ENCODE data around the gene CPXM2. TPM values are rescaled to one million over a fixed set of nuclear protein-coding genes. Genes with fewer than 3 reads are reported as not detected.

CPXM2 gene
- total RNA-seq, 2 donors from 2014 or later, result not detected

DNA sequence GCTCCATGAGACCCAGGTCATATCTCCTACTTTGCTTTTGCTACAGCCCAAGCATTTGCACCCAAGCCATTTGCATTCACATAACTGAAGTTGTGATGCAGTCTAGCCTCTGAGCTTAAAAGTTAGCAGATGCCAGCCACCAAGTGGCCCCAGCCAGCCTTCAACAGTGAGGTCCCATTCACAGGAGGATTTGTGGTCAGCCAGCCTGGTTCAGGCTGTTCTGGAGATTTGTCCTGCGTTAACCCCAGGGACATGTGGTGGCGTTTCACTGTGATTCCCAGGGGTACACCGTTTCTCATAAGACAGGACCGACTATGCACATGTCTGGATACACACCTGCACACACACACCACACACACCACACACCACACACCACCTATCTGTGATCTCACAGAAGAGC, 174.3 kb downstream of the CPXM2 start:
- H3K4me3 Mint-ChIP-seq, result no peak overlapping the region

DNA sequence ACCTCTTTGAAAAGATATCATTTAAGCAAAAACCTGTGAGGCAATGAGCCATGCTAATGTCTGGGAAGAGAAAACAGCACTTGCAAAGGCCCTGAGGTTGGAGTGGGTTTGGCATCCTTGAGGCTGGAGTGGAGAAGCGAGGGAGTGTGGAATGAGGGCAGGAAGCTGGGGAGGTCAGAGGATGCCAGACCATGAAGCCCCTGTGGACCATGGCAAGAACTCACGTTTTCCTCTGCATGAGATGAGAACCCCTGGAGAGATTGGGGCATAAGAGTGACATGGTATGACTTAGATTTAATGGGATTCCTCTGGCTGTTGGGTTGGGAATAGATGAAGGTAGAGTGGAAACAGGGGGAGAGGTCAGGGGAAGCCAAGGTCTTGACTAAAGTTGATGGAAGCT, 176.1 kb downstream of the CPXM2 start:
- no peak overlapping the region for H3K4me3 Mint-ChIP-seq
- no peaks in the 10 kb centered on the region for H3K4me1 Mint-ChIP-seq (ENCODE audit: low read depth)

More for the DNA sequence above, 174.3 kb downstream of the CPXM2 start:
- no peak overlapping the region for H3K27ac Mint-ChIP-seq
- H3K27me3 Mint-ChIP-seq (ENCODE audit: low read depth), result peaks cover 8% of the 10 kb centered on the region
- H3K9me3 Mint-ChIP-seq, result peaks cover 0 to 5% of the 10 kb centered on the region in 2 donors
- ATAC-seq (replicated peaks in 1 of 2) (no peak), DNase-seq (no peak)
- H3K4me1 Mint-ChIP-seq (ENCODE audit: low read depth), result no peaks in the 10 kb centered on the region
- H3K36me3 Mint-ChIP-seq (ENCODE audit: insufficient read depth in 2 of 2), result peaks cover 0 to 2% of the 10 kb centered on the region in 2 donors

GRCh38 chr10:123706236-123706635, 185.4 kb downstream of the CPXM2 start:
- H3K27ac Mint-ChIP-seq, result no peak overlapping the region
- no peaks in the 10 kb centered on the region for H3K9me3 Mint-ChIP-seq
- H3K27me3 Mint-ChIP-seq (ENCODE audit: low read depth), result peaks cover 7% of the 10 kb centered on the region
- no peaks in the 10 kb centered on the region for H3K36me3 Mint-ChIP-seq (ENCODE audit: insufficient read depth in 2 of 2)
- ATAC-seq (replicated peaks in 1 of 2), result no peak
- DNase-seq, result no peak
- H3K4me3 Mint-ChIP-seq, result no peak overlapping the region
- H3K4me1 Mint-ChIP-seq (ENCODE audit: low read depth), result no peaks in the 10 kb centered on the region

More for the DNA sequence above, 176.1 kb downstream of the CPXM2 start:
- Mint-ChIP-seq H3K9me3 (peaks cover 0 to 5% of the 10 kb centered on the region in 2 donors), H3K36me3 (ENCODE audit: insufficient read depth in 2 of 2) (peaks cover 0 to 2% of the 10 kb centered on the region in 2 donors), H3K27ac (no peak overlapping the region), H3K27me3 (ENCODE audit: low read depth) (peaks cover 8% of the 10 kb centered on the region)
- DNase-seq, result no peak
- ATAC-seq (replicated peaks in 1 of 2), result no peak

DNA sequence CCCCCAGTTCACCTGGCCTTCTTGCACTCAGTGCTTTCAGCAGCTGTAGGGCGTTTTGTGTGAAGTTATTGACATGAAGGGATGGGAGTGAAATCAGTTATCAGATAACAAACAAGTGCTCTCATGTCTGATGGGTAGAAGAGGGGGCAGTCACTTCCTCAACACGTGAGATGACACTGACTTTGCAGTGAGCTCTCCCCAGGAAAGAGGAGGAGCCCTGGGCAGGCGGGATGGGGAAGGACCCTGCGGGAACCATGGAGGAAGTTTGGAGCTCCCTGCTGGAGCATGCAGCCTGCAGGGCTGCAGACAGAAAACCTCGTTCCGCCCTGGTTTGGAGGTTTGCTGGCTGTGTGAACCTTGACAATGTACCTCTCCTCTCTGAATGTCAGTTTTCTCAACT, 186.8 kb downstream of the CPXM2 start:
- H3K27ac Mint-ChIP-seq, result no peak overlapping the region
- ATAC-seq (replicated peaks in 1 of 2) (no peak), DNase-seq (no peak)
- no peaks in the 10 kb centered on the region for H3K9me3 Mint-ChIP-seq
- H3K27me3 Mint-ChIP-seq (ENCODE audit: low read depth), result peaks cover 7% of the 10 kb centered on the region
- H3K36me3 Mint-ChIP-seq (ENCODE audit: insufficient read depth in 2 of 2), result no peaks in the 10 kb centered on the region
- no peaks in the 10 kb centered on the region for H3K4me1 Mint-ChIP-seq (ENCODE audit: low read depth)
- H3K4me3 Mint-ChIP-seq, result no peak overlapping the region

DNA sequence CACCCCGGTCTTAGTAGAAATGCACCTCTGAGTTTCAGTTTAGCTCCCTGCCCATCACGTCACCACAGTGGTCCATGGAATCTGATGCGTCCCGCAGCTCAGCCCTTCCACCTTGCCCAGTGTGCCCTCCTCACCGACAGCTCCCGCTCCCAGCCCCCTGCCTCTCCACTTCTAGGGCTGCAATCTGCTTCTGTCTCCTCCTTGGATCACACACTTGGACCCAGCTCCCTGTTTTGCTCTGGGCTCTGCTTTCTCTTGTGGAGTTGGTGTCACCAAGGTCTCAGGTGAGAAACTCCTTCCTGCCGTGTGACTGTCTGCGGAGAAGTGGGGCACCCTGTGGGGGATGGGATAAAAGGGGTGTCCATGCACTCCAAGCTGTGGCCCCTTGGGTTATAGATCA, 187.5 kb downstream of the CPXM2 start:
- Mint-ChIP-seq H3K4me1 (ENCODE audit: low read depth) (no peaks in the 10 kb centered on the region), H3K36me3 (ENCODE audit: insufficient read depth in 2 of 2) (no peaks in the 10 kb centered on the region), H3K27me3 (ENCODE audit: low read depth) (peaks cover 7% of the 10 kb centered on the region), H3K9me3 (no peaks in the 10 kb centered on the region), H3K27ac (no peak overlapping the region), H3K4me3 (no peak overlapping the region)
- DNase-seq, result no peak
- no peak for ATAC-seq (replicated peaks in 1 of 2)

DNA sequence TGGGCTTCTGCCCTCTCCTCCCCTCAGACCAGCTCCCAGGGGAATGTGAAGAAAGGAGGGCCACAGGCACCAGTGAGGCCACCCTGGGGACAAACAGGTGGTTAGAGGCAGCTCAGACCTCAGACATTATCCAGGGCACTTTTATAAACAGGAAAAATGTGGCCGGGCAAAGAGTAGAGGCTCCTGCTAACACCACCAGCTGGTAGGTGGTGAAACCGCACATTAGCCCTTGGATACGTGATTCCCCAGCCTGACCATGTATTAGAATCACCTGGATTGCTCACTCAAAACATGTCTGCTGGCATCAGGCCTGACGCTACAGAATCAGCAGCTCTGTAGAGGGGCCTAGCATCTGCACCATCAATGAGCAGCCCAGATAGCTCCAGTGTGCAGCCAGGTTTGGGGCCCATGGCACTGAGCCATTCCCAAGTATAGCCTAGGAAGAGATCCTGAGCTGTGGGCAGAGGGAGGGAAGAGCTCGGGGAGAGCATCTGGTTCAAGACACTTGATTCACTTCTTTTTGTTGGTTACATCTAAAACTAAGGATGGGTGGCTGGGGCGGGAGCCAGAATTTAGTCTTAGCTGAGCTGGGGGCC, 188.3 kb downstream of the CPXM2 start:
- H3K27ac Mint-ChIP-seq, result no peak overlapping the region
- no peak for ATAC-seq (replicated peaks in 1 of 2)
- H3K4me3 Mint-ChIP-seq, result no peak overlapping the region
- H3K9me3 Mint-ChIP-seq, result no peaks in the 10 kb centered on the region
- peaks cover 7% of the 10 kb centered on the region for H3K27me3 Mint-ChIP-seq (ENCODE audit: low read depth)
- no peaks in the 10 kb centered on the region for H3K4me1 Mint-ChIP-seq (ENCODE audit: low read depth)
- H3K36me3 Mint-ChIP-seq (ENCODE audit: insufficient read depth in 2 of 2), result no peaks in the 10 kb centered on the region
- no peak for DNase-seq

Other genes starting within 250 kb of the CPXM2 start
- gene GPR26, start 225.5 kb downstream of the CPXM2 start, total RNA-seq, result not detected
- gene CHST15, start 201.8 kb upstream of the CPXM2 start, total RNA-seq, result 1 to 10 TPM in 1 of 2 donors, under 1 TPM in 1; 0.38 to 2.4 TPM

Measured in activated T-cell treated with anti-CD3 and anti-CD28 coated beads, Interleukin-2, amount 50 U/mL, for 72 hours (primary cell).